ENCODE data around the gene COPS8.

Gene COPS8

GRCh38 chr2:237102428-237102827 lies 16.7 kb downstream of the COPS8 start:
- DNase-seq = no peak

GRCh38 chr2:237109421-237109934 lies 23.8 kb downstream of the COPS8 start:
- no peak for DNase-seq

GRCh38 chr2:237113026-237113795 lies 27.5 kb downstream of the COPS8 start:
- no peak for DNase-seq

DNA sequence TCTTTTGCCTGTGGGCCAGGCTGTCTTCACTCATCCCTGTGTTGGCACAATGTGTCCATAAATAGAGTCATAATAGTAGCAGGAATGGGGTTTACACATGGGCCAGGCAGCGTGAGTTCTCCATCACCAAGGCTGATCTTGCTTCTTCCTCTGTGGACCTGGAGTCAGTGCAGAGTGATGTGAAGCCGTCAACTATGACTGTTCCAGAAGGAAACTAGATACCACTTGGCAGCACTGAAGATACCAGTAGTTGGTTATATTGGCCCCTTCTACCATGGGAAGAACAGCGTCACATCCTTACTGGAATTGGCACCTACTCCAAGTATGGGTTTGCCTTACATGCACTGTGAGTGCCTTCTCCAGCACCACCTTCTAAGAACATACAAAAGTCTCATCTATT lies 30.2 kb downstream of the COPS8 start:
- no peak for DNase-seq

- DNase-seq = no peak
These were observed 30.7 kb downstream of the COPS8 start for GRCh38 chr2:237116431-237116830.

DNA sequence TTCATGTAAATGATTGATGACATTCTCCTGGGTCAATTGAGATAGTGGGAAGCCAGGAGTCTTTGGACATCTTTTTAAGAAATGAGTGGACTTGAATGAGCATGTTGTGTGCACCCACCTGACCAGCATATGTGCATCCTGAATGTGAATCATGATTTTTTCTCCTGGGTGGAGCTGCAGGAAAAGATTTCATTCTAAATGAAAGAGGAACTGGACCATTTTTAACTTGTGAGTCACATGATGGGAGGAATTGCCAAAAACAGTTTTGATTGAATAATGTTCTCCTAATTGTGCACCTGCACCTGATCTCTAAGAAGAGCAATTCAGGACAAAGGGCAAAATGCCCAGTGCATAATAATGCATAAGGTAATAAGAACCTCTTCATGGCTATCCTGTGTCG lies 32.3 kb downstream of the COPS8 start:
- DNase-seq = no peak

- peak in 1 of 2 donors; percentile 2 for DNase-seq
These were observed 33.0 kb downstream of the COPS8 start for GRCh38 chr2:237118561-237119155.

DNA sequence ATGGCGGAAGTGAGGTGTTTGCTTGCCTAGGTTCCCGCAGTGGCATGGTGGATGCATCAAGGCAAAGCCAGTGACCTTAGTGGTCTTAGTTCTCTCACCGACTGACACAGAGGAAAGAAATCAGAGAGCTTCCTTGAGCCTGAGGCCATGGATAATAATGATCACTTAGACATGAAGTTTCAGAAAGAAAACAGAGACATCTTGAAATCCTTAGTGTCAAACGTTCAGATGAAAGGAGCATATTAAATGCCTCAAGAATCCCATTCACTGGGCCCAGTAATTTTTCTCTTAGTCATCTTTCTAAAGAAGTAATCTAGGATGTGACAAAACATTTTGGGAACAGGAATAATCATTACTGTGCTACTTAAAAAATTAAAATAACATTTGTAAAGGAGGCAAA lies 35.2 kb downstream of the COPS8 start:
- DNase-seq = no peak

GRCh38 chr2:237121321-237121720 lies 35.6 kb downstream of the COPS8 start:
- no peak for DNase-seq

- DNase-seq = peak; percentile 16 to 18
These were observed 36.6 kb downstream of the COPS8 start for GRCh38 chr2:237122214-237122666.

DNA sequence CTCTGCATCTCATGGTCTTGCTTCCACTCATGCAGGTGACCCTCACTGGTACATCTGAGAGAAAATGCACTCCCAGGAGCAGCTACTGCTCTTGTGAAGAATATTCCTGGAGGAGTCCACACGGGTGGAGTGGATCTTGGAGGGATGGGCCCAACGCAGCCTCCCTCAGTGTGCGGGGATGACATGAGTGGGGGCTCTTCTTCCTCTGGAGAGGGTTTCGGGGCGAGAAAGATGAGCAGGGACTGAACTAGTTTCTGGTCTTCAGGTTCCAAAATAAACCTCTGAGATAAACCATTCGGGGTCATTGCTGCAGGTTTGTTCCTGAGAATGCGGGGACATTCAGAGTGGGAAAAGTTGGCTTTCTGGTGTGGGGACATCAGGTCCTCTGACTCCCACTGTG lies 39.1 kb downstream of the COPS8 start:
- no peak for DNase-seq

DNA sequence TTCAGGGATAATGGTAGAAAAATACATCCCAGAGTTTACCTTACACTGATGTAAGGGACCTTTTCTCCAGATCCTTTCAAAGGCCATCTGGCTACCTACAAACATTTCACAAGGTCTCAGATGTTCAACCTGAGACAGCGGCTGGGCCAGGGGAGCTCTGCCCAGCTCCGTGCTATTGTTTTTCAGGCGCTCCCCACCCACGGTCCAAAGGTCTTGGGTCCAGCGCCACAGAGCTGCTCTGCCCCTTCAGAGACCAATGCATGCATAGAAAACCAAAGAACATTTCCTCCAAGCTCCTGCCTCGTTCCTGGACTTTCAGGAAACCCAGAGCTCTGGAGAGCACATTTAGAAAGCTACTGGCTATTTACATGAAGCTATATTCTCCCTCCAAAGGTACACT lies 40.3 kb downstream of the COPS8 start:
- no peak for DNase-seq

- DNase-seq = no peak
These were observed 41.0 kb downstream of the COPS8 start for GRCh38 chr2:237126519-237127174.

DNA sequence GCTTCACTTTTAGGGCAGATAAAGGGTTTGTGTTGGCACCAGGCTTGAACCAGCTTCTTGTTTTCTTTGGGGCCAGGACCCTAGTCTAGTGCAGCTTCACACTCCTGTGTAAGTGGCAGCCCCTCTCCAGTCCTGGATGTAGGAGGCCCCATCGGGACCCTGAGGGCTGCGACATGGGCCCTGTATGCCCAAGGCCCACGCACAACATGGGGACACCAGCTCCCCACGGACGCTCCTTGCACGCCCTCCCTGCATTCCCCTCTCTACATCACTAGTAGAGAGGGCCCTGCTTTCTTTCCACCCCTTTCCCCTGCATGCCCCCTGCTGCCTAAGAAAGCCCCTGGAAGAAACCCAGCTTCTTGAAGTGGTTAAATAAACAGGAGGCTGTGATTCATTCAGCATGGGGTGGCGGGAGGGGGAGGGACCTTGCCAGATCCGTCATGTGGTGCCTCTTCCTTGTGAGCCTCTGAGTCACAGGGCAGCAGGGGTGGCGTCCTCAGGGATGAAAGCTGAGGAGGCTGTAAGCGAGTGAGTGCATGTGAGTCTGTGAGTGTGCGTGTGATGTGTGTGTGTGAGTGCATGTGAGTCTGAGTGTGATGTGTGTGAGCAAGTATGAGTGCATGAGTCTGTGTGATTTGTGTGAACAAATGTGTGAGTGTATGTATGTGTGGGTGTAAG lies 42.5 kb downstream of the COPS8 start:
- no peak for DNase-seq

- no peak for DNase-seq
These were observed 43.3 kb downstream of the COPS8 start for GRCh38 chr2:237128845-237129592.

GRCh38 chr2:237129625-237130263 lies 44.1 kb downstream of the COPS8 start:
- no peak for DNase-seq

DNA sequence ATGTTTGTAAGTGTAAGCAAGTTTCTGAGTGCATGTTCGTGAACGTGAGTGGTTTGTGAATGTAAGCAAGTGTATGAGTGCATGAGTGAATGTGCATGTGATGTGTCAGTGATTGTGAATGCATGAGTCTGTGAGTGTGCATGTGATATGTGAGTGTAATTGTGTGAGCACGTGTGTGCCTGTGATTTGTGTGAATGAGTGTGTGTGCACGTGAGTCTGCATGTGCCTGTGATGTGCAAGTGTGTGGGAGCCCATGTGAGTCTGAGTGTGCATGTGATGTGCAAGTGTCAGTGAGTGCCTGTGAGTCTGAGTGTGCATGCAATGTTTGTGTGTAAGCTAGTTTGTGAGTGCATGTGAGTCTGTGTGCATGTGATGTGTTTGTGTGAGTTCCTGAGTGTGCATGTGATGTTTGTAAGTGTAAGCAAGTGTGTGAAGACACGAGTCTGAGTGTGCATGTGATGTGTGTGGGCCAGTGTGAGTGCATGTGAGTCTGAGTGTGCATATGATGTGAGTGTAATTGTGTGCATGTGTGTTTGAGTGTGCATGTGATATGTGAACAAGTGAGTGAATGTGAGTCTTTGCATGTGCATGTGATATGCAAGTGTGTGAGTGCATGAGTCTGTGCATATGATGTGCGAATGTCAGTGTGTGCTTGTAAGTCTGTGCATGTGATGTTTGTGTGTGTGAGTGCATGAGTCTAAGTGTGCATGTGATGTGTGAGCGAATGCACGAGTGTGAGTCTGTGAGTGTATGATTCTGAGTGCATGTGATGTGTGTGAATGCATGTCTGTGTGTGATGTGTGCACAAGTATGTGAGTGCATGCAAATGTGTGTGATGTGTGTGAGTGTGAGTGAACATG lies 45.1 kb downstream of the COPS8 start:
- DNase-seq = no peak

DNA sequence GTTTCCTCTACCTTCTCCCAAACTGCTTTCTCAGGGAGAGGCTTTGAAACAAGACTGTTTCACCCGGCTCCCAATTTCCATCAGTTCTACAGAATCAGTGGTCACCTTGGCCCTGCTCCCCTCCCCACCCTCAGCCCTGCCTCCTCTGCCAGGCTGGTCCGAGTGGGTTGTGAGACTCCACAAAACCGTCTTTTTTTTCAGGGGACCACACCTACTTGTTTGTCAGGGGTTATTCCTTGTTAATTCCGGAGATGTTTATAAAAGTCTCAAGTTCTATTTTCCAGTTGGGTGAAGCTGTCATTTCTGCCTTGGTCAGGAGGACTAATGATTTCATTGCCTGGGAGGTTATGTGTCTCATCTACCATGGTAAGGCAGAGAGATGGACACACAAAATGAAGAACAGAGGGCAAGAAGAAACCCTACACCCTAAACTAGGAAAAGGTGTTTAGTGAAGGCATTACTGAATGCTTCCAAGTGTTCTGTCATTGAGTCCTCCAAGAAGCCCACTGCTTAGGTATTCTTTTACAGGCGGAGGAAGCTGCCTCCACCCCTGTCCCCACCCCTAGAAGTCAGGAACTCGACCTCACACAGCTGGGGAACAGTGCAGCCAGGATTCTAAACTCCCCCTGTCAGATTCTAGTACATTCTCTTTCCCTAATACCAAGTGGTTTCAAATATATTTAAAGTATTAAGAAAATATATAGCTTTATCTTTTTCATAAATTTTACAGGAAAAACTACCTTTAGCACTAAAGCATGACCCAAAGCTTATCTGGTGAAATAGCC lies 46.3 kb downstream of the COPS8 start:
- DNase-seq = no peak

- DNase-seq = no peak
These were observed 47.1 kb downstream of the COPS8 start for GRCh38 chr2:237132799-237133198.

Data from CD4-positive, alpha-beta T cell treated with Interleukin-4 for 1 hour (primary cell).